HEK293 (cell line): Measurements from ENCODE around the gene GPR146.

Source experiments
- CTCF ChIA-PET: fragments of 350-600 bp; formaldehyde crosslinking; extraction: SDS; loops from one replicate; lab custom pipeline; 2021; ENCODE audit warnings: antibody characterized with exemption; lab: Yijun Ruan, JAX
- POLR2A ChIA-PET: fragments of 300-600 bp; formaldehyde crosslinking; extraction: SDS; loops from one replicate; lab custom pipeline; 2020; ENCODE audit warnings: antibody characterized with exemption, inconsistent platforms; lab: Yijun Ruan, JAX
- H3K27ac ChIP-seq: fragments of 200-500 bp; sonication (Bioruptor generic); 2 replicates; pipeline ENCODE4 v1.5.1; 2014; ENCODE audit warnings: low read depth, low read length, control low read depth, inconsistent platforms; ENCODE audit errors: extremely low read depth
- H3K36me3 ChIP-seq, 2 experiments: fragments of 200-500 bp in 1 of 2; sonication (Bioruptor generic) in 1 of 2; 1 replicate in 1 of 2; 2 replicates in 1 of 2; pipeline ENCODE4 v1.5.1; 2014 to 2017; ENCODE audit warnings: inconsistent platforms in 2 of 2, low read length in 2 of 2; ENCODE audit not compliant: control insufficient read depth in 2 of 2, insufficient read depth in 1 of 2
- H3K4me1 ChIP-seq: fragments of 200-500 bp; sonication (Bioruptor generic); 2 replicates; pipeline ENCODE4 v1.5.1; 2014; ENCODE audit warnings: mild to moderate bottlenecking, low read length, inconsistent platforms; ENCODE audit not compliant: control insufficient read depth, insufficient read depth
- H3K4me3 ChIP-seq: 2 replicates; pipeline ENCODE4 v1.5.1; 2011; ENCODE audit warnings: low read depth, mild to moderate bottlenecking, control low read depth, low read length, moderate library complexity
- H3K9me3 ChIP-seq: fragments of 200-500 bp; sonication (Bioruptor generic); 2 replicates; pipeline ENCODE4 v1.5.1; 2014; ENCODE audit warnings: low read depth, low read length, inconsistent platforms; ENCODE audit not compliant: control insufficient read depth, insufficient read depth
- GLI2 ChIP-seq: fragments of 450-650 bp; formaldehyde crosslinking; IDR thresholded peaks from 2 replicates; pipeline ENCODE4; 2017; ENCODE audit warnings: missing biosample characterization, missing genetic modification characterization, low read depth, borderline replicate concordance
- GLI4 ChIP-seq: fragments of 450-650 bp; formaldehyde crosslinking; IDR thresholded peaks from 2 replicates; pipeline ENCODE4 v1.5.1; 2016; ENCODE audit warnings: missing biosample characterization, missing genetic modification characterization
- HOXC10 ChIP-seq: sonication (generic); formaldehyde crosslinking; IDR thresholded peaks from 2 replicates; pipeline ENCODE4 v1.8.1; 2023; ENCODE audit warnings: mild to moderate bottlenecking, missing genetic modification reagents
- KLF10 ChIP-seq: fragments of 450-650 bp; IDR thresholded peaks from 2 replicates; pipeline ENCODE4 v1.5.1; 2018; ENCODE audit warnings: missing biosample characterization, mild to moderate bottlenecking, missing genetic modification characterization
- ZNF174 ChIP-seq: fragments of 450-650 bp; formaldehyde crosslinking; IDR thresholded peaks from 2 replicates; pipeline ENCODE4 v1.5.0; 2017; ENCODE audit warnings: missing biosample characterization, mild to moderate bottlenecking, missing genetic modification characterization
- ZNF223 ChIP-seq: fragments of 450-650 bp; formaldehyde crosslinking; IDR thresholded peaks from 2 replicates; pipeline ENCODE4 v1.5.1; 2016; ENCODE audit warnings: missing biosample characterization, missing genetic modification characterization
- ZNF324 ChIP-seq: fragments of 450-650 bp; formaldehyde crosslinking; IDR thresholded peaks from 2 replicates; pipeline ENCODE4 v1.5.1; 2016; ENCODE audit warnings: missing biosample characterization, missing genetic modification characterization
- ZNF341 ChIP-seq: fragments of 450-650 bp; formaldehyde crosslinking; IDR thresholded peaks from 2 replicates; pipeline ENCODE4; 2016; ENCODE audit warnings: low read depth, missing biosample characterization, missing genetic modification characterization
- ZNF391 ChIP-seq: fragments of 450-650 bp; formaldehyde crosslinking; IDR thresholded peaks from 2 replicates; pipeline ENCODE4 v1.5.1; 2016; ENCODE audit warnings: low read depth, missing biosample characterization, missing genetic modification characterization, borderline replicate concordance
- ZNF561 ChIP-seq: fragments of 450-650 bp; IDR thresholded peaks from 2 replicates; pipeline ENCODE4 v1.5.1; 2018; ENCODE audit warnings: missing biosample characterization, missing genetic modification characterization, borderline replicate concordance
- ZNF626 ChIP-seq: fragments of 450-650 bp; sonication (Bioruptor Pico); formaldehyde crosslinking; IDR thresholded peaks from 2 replicates; pipeline ENCODE4 v1.5.1; 2018; ENCODE audit warnings: missing biosample characterization, missing genetic modification characterization, inconsistent platforms
- ZNF76 ChIP-seq: fragments of 450-650 bp; formaldehyde crosslinking; IDR thresholded peaks from 2 replicates; pipeline ENCODE4; 2016; ENCODE audit warnings: low read depth, missing biosample characterization, missing genetic modification characterization, borderline replicate concordance
- ZNF776 ChIP-seq: fragments of 450-650 bp; formaldehyde crosslinking; IDR thresholded peaks from 2 replicates; pipeline ENCODE4 v1.5.0; 2017; ENCODE audit warnings: missing biosample characterization, missing genetic modification characterization, borderline replicate concordance
- ZNF830 ChIP-seq: fragments of 450-650 bp; IDR thresholded peaks from 2 replicates; pipeline ENCODE4 v1.5.0; 2018; ENCODE audit warnings: missing biosample characterization, missing genetic modification characterization, low read depth, mild to moderate bottlenecking, moderate library complexity
- TF ChIP-seq, protein P1 (sequence below): fragments of 450-650 bp; formaldehyde crosslinking; IDR thresholded peaks from 2 replicates; pipeline ENCODE4 v1.5.1; 2016; ENCODE audit warnings: missing biosample characterization, missing genetic modification characterization
- TF ChIP-seq, protein P2 (sequence below): fragments of 450-650 bp; formaldehyde crosslinking; IDR thresholded peaks from 2 replicates; pipeline ENCODE4 v1.5.1; 2016; ENCODE audit warnings: missing biosample characterization, missing genetic modification characterization, borderline replicate concordance
- TF ChIP-seq, protein P3 (sequence below): fragments of 450-650 bp; formaldehyde crosslinking; IDR thresholded peaks from 2 replicates; pipeline ENCODE4 v1.5.1; 2016; ENCODE audit warnings: missing biosample characterization, missing genetic modification characterization, borderline replicate concordance
- TF ChIP-seq, protein P4 (sequence below): fragments of 450-650 bp; formaldehyde crosslinking; IDR thresholded peaks from 2 replicates; pipeline ENCODE4 v1.5.1; 2017; ENCODE audit warnings: missing biosample characterization, missing genetic modification characterization

GPR146 gene

DNA sequence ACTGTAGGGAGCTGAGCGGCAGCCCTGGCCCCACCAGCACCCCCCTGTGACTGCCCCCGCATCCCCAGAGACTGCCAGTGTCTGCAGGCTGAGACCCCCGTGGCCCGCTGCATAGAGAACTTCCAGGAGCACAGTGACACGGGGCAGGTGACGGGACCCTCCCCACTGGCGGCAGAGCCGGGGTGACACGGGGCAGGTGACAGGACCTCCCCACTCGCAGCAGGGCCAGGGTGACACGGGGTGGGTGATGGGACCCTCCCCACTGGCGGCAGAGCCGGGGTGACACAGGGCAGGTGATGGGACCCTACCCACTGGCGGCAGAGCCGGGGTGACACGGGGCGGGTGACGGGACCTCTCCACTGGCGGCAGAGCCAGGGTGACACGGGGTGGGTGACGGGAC, 45.9 kb downstream of the GPR146 start (continued):
- TF ChIP-seq, protein P1, sequence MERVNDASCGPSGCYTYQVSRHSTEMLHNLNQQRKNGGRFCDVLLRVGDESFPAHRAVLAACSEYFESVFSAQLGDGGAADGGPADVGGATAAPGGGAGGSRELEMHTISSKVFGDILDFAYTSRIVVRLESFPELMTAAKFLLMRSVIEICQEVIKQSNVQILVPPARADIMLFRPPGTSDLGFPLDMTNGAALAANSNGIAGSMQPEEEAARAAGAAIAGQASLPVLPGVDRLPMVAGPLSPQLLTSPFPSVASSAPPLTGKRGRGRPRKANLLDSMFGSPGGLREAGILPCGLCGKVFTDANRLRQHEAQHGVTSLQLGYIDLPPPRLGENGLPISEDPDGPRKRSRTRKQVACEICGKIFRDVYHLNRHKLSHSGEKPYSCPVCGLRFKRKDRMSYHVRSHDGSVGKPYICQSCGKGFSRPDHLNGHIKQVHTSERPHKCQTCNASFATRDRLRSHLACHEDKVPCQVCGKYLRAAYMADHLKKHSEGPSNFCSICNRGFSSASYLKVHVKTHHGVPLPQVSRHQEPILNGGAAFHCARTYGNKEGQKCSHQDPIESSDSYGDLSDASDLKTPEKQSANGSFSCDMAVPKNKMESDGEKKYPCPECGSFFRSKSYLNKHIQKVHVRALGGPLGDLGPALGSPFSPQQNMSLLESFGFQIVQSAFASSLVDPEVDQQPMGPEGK (tag by site-specific recombination), result no peak
- TF ChIP-seq ZNF174 (no peak), ZNF324 (tag by site-specific recombination) (no peak), HOXC10 (CRISPR knock-in tag) (no peak)
- TF ChIP-seq, protein P2, sequence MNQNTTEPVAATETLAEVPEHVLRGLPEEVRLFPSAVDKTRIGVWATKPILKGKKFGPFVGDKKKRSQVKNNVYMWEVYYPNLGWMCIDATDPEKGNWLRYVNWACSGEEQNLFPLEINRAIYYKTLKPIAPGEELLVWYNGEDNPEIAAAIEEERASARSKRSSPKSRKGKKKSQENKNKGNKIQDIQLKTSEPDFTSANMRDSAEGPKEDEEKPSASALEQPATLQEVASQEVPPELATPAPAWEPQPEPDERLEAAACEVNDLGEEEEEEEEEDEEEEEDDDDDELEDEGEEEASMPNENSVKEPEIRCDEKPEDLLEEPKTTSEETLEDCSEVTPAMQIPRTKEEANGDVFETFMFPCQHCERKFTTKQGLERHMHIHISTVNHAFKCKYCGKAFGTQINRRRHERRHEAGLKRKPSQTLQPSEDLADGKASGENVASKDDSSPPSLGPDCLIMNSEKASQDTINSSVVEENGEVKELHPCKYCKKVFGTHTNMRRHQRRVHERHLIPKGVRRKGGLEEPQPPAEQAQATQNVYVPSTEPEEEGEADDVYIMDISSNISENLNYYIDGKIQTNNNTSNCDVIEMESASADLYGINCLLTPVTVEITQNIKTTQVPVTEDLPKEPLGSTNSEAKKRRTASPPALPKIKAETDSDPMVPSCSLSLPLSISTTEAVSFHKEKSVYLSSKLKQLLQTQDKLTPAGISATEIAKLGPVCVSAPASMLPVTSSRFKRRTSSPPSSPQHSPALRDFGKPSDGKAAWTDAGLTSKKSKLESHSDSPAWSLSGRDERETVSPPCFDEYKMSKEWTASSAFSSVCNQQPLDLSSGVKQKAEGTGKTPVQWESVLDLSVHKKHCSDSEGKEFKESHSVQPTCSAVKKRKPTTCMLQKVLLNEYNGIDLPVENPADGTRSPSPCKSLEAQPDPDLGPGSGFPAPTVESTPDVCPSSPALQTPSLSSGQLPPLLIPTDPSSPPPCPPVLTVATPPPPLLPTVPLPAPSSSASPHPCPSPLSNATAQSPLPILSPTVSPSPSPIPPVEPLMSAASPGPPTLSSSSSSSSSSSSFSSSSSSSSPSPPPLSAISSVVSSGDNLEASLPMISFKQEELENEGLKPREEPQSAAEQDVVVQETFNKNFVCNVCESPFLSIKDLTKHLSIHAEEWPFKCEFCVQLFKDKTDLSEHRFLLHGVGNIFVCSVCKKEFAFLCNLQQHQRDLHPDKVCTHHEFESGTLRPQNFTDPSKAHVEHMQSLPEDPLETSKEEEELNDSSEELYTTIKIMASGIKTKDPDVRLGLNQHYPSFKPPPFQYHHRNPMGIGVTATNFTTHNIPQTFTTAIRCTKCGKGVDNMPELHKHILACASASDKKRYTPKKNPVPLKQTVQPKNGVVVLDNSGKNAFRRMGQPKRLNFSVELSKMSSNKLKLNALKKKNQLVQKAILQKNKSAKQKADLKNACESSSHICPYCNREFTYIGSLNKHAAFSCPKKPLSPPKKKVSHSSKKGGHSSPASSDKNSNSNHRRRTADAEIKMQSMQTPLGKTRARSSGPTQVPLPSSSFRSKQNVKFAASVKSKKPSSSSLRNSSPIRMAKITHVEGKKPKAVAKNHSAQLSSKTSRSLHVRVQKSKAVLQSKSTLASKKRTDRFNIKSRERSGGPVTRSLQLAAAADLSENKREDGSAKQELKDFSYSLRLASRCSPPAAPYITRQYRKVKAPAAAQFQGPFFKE, result no peak
- TF ChIP-seq, protein P3, sequence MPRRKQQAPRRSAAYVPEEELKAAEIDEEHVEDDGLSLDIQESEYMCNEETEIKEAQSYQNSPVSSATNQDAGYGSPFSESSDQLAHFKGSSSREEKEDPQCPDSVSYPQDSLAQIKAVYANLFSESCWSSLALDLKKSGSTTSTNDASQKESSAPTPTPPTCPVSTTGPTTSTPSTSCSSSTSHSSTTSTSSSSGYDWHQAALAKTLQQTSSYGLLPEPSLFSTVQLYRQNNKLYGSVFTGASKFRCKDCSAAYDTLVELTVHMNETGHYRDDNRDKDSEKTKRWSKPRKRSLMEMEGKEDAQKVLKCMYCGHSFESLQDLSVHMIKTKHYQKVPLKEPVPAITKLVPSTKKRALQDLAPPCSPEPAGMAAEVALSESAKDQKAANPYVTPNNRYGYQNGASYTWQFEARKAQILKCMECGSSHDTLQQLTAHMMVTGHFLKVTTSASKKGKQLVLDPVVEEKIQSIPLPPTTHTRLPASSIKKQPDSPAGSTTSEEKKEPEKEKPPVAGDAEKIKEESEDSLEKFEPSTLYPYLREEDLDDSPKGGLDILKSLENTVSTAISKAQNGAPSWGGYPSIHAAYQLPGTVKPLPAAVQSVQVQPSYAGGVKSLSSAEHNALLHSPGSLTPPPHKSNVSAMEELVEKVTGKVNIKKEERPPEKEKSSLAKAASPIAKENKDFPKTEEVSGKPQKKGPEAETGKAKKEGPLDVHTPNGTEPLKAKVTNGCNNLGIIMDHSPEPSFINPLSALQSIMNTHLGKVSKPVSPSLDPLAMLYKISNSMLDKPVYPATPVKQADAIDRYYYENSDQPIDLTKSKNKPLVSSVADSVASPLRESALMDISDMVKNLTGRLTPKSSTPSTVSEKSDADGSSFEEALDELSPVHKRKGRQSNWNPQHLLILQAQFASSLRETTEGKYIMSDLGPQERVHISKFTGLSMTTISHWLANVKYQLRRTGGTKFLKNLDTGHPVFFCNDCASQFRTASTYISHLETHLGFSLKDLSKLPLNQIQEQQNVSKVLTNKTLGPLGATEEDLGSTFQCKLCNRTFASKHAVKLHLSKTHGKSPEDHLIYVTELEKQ (tag by site-specific recombination), result no peak

DNA sequence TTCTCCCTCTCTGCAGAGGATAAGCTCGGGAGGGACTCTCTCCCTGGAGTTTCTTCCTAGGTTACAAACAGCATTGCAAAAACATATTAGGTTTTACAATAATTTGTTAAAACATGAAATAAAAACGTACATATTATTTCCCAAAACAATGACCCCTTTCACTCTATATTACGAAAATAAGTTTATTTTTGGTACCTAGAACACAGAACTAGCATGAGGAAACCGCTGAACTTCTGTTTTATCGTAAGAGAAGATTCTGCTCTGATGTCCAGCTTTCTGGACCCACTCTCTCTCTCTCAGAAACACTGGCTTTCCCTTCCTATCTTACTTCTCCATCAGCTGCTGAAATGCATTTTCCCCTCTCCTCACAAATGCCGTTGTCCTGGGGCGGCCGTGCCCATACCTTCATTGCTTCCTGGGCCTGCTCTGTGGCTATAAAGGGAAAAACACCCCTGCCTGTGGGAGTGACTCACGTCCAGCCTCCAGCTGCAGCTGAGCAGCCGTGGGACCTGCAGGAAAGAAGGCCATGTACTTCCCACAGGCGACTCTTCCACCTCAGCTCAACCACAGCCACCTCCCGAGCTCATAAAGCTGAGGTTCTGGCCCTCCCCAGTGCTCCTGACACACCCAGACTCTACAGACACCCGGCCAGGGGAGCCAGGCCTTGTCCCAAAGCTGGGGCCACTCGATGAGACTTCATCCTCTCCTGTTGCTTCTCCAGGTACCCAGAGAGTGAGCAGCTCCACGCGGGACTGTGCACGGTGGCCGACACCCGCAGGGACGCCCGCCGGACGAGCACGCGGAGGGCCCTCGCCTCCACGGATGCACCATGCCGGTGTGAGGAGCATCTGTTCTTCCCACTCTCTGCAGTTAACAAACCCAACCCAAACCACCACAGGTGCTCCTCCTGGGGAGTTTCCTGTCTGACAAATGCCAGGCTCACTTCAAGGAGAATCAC, 46.6 kb downstream of the GPR146 start:
- Histone ChIP-seq H3K36me3 (peaks cover 0 to 5% of the 10 kb centered on the region in 2 experiments; a peak in 1 of 3 replicates), H3K9me3 (no peaks in the 10 kb centered on the region), H3K4me3 (no peak overlapping the region), H3K27ac (no peak overlapping the region), H3K4me1 (peaks cover 15% of the 10 kb centered on the region)
- no peak for TF ChIP-seq ZNF341
- no peak for TF ChIP-seq ZNF626 (tag by site-specific recombination)
- TF ChIP-seq GLI4 (tag by site-specific recombination), result no peak
- POLR2A ChIA-PET, result no interaction called here
- CTCF ChIA-PET, result interaction anchor here (0.6 to 0.9 kb wide), 4 partner anchors 10 to 95 kb away, joined by 3 to 4 read pairs (median 3); no protein-coding TSS in a partner anchor

DNA sequence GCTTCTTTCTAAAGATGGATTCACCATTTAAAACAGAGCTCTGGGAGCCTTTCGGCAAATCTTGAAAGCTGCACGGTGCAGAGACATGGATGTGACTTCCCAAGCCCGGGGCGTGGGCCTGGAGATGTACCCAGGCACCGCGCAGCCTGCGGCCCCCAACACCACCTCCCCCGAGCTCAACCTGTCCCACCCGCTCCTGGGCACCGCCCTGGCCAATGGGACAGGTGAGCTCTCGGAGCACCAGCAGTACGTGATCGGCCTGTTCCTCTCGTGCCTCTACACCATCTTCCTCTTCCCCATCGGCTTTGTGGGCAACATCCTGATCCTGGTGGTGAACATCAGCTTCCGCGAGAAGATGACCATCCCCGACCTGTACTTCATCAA, 47.3 kb downstream of the GPR146 start:
- CTCF ChIA-PET, result interaction anchor here (0.7 kb wide), 1 partner anchor 96 kb away, joined by 3 read pairs; no protein-coding TSS in a partner anchor
- H3K4me3 ChIP-seq, result no peak overlapping the region
- no peak overlapping the region for H3K27ac ChIP-seq
- peaks cover 0 to 5% of the 10 kb centered on the region in 2 experiments; a peak in 1 of 3 replicates for H3K36me3 ChIP-seq
- H3K4me1 ChIP-seq, result peaks cover 13% of the 10 kb centered on the region
- POLR2A ChIA-PET, result no interaction called here
- no peaks in the 10 kb centered on the region for H3K9me3 ChIP-seq
- TF ChIP-seq ZNF776 (tag by site-specific recombination) (no peak), ZNF76 (no peak), KLF10 (tag by site-specific recombination) (no peak), GLI2 (tag by site-specific recombination) (no peak), ZNF223 (no peak), ZNF561 (no peak), ZNF391 (tag by site-specific recombination) (no peak), ZNF830 (tag by site-specific recombination) (no peak)
- TF ChIP-seq, protein P4, sequence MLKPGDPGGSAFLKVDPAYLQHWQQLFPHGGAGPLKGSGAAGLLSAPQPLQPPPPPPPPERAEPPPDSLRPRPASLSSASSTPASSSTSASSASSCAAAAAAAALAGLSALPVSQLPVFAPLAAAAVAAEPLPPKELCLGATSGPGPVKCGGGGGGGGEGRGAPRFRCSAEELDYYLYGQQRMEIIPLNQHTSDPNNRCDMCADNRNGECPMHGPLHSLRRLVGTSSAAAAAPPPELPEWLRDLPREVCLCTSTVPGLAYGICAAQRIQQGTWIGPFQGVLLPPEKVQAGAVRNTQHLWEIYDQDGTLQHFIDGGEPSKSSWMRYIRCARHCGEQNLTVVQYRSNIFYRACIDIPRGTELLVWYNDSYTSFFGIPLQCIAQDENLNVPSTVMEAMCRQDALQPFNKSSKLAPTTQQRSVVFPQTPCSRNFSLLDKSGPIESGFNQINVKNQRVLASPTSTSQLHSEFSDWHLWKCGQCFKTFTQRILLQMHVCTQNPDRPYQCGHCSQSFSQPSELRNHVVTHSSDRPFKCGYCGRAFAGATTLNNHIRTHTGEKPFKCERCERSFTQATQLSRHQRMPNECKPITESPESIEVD, result no peak
